GM19372 (cell line): ENCODE measurements around the gene PGBD4.
"Not testable (repeated sequence)": the region's sequence is repeated elsewhere in the genome, so short reads cannot be mapped to it uniquely, and the experiment has no call there.

ENCODE experiments used
- ATAC-seq: cut with Tn5 transposase; IDR thresholded peaks from one replicate; pipeline ENCODE4 v1.9.1; 2021; ENCODE audit warnings: mild to moderate bottlenecking, low read depth, moderate library complexity; ENCODE audit not compliant: unreplicated experiment

The PGBD4 gene

GRCh38 chr15:34111488-34111887 is 9.6 kb downstream of the PGBD4 start:
- no peak for ATAC-seq

- no peak for ATAC-seq
These were observed 12.3 kb downstream of the PGBD4 start for GRCh38 chr15:34114215-34114614.

- no peak for ATAC-seq
These were observed 12.9 kb downstream of the PGBD4 start for GRCh38 chr15:34114739-34115138.

- no peak for ATAC-seq
These were observed 14.7 kb downstream of the PGBD4 start for GRCh38 chr15:34116620-34117019.

GRCh38 chr15:34119291-34119690 is 17.4 kb downstream of the PGBD4 start:
- no peak for ATAC-seq

GRCh38 chr15:34120420-34120819 is 18.5 kb downstream of the PGBD4 start:
- ATAC-seq, result not testable (repeated sequence)

GRCh38 chr15:34121786-34122185 is 19.9 kb downstream of the PGBD4 start:
- ATAC-seq, result not testable (repeated sequence)

- ATAC-seq, result no peak
These were observed 20.9 kb downstream of the PGBD4 start for GRCh38 chr15:34122771-34123183.

GRCh38 chr15:34124651-34125050 is 22.8 kb downstream of the PGBD4 start:
- no peak for ATAC-seq

GRCh38 chr15:34125945-34126344 is 24.1 kb downstream of the PGBD4 start:
- ATAC-seq, result no peak

GRCh38 chr15:34126522-34126921 is 24.6 kb downstream of the PGBD4 start:
- no peak for ATAC-seq

- no peak for ATAC-seq
These were observed 27.0 kb downstream of the PGBD4 start for GRCh38 chr15:34128898-34129297.

- no peak for ATAC-seq
These were observed 31.0 kb downstream of the PGBD4 start for GRCh38 chr15:34132881-34133280.

- no peak for ATAC-seq
These were observed 31.6 kb downstream of the PGBD4 start for GRCh38 chr15:34133511-34133910.

GRCh38 chr15:34147371-34148140 is 45.7 kb downstream of the PGBD4 start:
- no peak for ATAC-seq

GRCh38 chr15:34154725-34155204 is 52.9 kb downstream of the PGBD4 start:
- no peak for ATAC-seq

GRCh38 chr15:34155859-34156258 is 54.0 kb downstream of the PGBD4 start:
- no peak for ATAC-seq
